ENCODE measurements around the gene TF.

TF gene

DNA sequence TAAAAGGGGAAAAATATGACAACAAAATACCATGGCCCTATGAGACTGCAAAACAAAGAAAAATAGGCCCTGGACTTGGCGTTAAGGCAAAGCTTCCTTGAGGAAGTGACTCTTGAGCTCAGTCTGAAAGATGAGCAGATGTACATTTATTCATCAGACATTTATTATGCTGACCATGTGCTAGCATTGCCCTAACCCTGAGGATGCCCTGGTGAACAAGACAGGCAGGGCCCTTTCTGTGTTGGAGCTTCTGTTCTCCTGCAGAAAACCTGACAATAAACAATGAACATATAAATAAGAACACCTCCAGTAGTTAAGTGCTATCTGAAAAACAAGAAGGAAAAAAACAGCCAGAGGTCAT is 12.4 kb downstream of the TF start:
- TF ChIP-seq, protein P1, sequence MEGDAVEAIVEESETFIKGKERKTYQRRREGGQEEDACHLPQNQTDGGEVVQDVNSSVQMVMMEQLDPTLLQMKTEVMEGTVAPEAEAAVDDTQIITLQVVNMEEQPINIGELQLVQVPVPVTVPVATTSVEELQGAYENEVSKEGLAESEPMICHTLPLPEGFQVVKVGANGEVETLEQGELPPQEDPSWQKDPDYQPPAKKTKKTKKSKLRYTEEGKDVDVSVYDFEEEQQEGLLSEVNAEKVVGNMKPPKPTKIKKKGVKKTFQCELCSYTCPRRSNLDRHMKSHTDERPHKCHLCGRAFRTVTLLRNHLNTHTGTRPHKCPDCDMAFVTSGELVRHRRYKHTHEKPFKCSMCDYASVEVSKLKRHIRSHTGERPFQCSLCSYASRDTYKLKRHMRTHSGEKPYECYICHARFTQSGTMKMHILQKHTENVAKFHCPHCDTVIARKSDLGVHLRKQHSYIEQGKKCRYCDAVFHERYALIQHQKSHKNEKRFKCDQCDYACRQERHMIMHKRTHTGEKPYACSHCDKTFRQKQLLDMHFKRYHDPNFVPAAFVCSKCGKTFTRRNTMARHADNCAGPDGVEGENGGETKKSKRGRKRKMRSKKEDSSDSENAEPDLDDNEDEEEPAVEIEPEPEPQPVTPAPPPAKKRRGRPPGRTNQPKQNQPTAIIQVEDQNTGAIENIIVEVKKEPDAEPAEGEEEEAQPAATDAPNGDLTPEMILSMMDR (IDR thresholded peaks at IDR 0.05; ENCODE audit: low read length, missing control alignments): no peak
- no peak overlapping the region for H3K4me3 ChIP-seq (replicated peaks; ENCODE audit: low read depth, low read length)

DNA sequence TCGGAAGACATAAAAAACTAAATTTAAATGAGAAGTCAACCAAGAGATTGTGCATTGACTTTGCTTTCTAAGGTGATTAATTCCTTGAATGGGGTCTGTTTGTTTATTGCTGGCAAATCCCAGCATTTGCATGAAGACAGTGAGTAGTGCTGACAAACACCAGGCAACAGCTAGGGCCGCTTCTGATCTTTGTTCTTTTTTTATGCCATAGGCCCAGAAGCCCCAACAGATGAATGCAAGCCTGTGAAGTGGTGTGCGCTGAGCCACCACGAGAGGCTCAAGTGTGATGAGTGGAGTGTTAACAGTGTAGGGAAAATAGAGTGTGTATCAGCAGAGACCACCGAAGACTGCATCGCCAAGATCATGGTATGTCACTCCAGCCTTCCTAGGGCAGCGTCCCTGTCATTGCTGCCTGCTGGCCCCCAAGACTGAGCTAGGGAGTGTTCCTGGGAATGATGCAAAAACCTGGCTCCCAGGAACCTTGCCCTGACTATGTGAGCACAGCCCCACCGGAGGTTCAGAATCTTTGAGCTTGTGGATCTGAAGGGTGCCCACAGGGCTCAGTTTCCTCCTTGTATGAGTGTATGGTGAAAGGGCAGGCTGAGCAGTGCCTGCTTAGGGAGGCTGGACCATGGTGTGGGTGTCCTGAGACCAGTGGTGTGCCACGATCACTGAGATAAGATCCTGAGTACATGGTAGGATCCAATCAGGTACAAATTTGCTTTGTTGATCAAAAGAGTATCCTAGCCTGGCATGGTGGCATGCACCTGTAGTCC is 13.0 kb downstream of the TF start:
- no peak for DNase-seq (ENCODE audit: low read depth)

More for the DNA sequence above, 12.4 kb downstream of the TF start:
- DNase-seq (ENCODE audit: low read depth): no peak

DNA sequence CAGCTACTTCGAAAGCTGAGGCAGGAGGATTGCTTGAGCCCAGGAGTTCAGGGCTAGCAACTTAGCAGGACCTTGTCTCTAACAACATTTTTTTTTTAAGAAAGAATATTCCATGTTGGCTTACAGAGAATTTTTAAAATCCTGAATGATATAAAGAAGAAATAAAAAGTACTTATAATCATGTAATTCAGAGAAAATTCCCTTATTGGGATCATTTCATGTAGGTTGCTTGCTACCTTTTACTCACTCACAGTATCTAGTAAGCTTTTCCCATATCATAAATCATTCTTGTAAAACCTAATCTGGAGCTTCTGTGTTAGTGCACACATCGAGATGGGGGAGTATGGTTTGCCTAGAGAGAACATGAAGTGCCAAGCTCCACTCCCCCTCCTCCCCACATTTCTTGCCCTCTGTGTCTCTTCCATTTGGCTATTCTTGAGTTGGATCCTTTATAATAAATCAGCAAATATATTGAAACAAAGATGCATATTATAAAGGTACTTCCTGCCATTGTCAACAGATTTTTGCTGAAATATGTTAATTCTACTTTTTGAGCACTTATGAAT is 13.6 kb downstream of the TF start:
- TF ChIP-seq, protein P1 (IDR thresholded peaks at IDR 0.05; ENCODE audit: low read length, missing control alignments): no peak
- H3K4me3 ChIP-seq (replicated peaks; ENCODE audit: low read depth, low read length): no peak overlapping the region
- no peak for DNase-seq (ENCODE audit: low read depth)

More for the DNA sequence above, 13.0 kb downstream of the TF start:
- no peak overlapping the region for H3K4me3 ChIP-seq (replicated peaks; ENCODE audit: low read depth, low read length)
- TF ChIP-seq, protein P1 (IDR thresholded peaks at IDR 0.05; ENCODE audit: low read length, missing control alignments): no peak

DNA sequence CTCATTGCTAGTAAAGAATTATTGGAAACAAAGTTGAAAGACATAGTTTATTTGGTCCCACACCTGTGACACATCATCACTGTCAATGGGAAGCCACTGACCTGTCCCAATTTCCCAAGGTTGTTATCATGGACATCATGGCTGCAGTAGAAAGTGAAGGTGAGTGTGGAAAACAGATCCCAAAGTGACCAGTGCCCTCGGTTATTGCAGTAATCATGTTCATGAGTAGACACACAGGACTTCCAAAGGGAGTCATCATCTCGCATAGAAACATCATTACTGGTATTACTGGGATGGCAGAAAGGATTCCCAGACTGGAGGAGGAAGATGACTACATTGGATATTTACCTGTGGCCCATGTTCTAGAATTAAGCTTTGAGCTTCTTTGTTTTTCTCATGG is 14.7 kb downstream of the TF start:
- TF ChIP-seq, protein P1 (IDR thresholded peaks at IDR 0.05; ENCODE audit: low read length, missing control alignments): no peak
- no peak overlapping the region for H3K4me3 ChIP-seq (replicated peaks; ENCODE audit: low read depth, low read length)
- no peak for DNase-seq (ENCODE audit: low read depth)

DNA sequence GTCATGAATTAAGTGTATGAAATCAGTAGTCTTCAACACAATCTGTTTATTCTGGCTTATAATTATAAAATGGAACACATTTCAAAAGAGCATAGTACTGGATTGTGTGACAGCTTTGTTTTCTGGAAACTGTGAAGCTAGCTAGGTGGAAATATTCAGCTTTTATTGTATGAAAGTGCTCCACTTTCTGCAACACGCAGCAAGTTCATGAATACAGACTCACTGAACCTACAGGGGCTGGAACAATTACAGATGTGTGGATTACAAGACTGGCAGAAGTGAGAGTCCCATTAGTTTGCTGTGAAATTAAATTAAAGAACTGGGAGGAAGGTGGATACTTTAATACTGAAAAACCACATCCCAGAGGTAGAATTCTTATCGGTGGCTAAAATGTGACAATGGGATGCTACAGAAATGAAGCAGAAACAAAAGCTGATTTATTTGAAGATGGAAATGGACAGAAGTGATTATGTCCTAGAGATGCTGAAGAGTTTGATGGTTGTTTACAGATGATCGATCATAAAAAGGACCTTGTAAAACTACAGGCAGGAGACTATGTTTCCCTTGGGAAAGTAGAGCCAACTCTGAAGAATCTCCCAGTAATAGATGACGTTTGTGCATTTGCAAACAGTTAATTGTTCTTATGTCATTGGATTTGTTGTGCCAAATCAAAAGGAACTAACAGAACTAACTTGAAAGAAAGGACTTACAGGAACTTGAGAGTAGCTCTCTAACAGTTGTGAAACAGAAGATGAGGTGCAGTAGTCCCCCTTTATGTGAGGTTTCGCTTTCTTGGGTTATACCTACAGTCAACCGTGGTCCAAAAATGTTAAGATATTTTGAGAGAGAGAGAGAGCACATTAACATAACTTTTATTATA is 15.7 kb downstream of the TF start:
- TF ChIP-seq, protein P1 (IDR thresholded peaks at IDR 0.05; ENCODE audit: low read length, missing control alignments): no peak
- DNase-seq (ENCODE audit: low read depth): no peak
- H3K4me3 ChIP-seq (replicated peaks; ENCODE audit: low read depth, low read length): no peak overlapping the region

DNA sequence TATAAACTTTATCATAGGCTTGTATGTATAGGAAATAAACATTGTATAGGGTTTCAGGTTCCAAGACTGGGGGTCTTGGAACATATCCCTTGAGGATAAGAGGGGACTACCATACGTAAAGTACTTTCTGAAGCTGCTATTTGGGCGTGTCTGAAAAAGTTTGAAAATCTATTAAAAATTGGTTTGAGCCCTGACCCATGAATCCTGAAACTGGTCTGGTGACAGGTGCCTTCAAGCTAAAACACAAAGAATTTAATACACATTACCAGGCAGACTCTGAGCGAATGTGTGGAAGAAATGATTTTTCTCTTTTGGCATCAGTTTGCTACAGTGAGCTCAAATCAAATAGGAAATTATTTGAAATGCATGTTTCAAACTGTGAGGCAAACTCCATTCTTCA is 16.3 kb downstream of the TF start:
- no peak overlapping the region for H3K4me3 ChIP-seq (replicated peaks; ENCODE audit: low read depth, low read length)
- no peak for DNase-seq (ENCODE audit: low read depth)
- TF ChIP-seq, protein P1 (IDR thresholded peaks at IDR 0.05; ENCODE audit: low read length, missing control alignments): no peak
